MM.1S (cell line): Measurements from ENCODE around the gene C1orf232.

ENCODE experiments used
- DNase-seq: peaks from one replicate; pipeline ENCODE4 v3.0.0-alpha.2; 2015
- H2AFZ ChIP-seq: fragments of 300-600 bp; sonication (generic); 2 replicates; pipeline ENCODE4 v1.6.0; 2016; ENCODE audit warnings: antibody characterized with exemption, low read length
- H3F3A ChIP-seq: fragments of 300-600 bp; sonication (generic); 2 replicates; pipeline ENCODE4 v1.6.1; 2016; ENCODE audit warnings: mild to moderate bottlenecking, antibody characterized with exemption, low read length, moderate library complexity, mixed read lengths; ENCODE audit not compliant: insufficient read depth
- H3K27ac ChIP-seq: fragments of 300-600 bp; sonication (generic); 2 replicates; pipeline ENCODE4 v1.5.1; 2016; ENCODE audit warnings: mild to moderate bottlenecking, low read length
- H3K27me3 ChIP-seq: fragments of 300-600 bp; sonication (generic); replicated peaks from 2 replicates; pipeline ENCODE4 v1.6.0; 2016; ENCODE audit warnings: low read length; ENCODE audit not compliant: insufficient read depth
- H3K36me3 ChIP-seq: fragments of 300-600 bp; sonication (generic); replicated peaks from 2 replicates; pipeline ENCODE4 v1.6.1; 2016; ENCODE audit warnings: mild to moderate bottlenecking, low read length, mixed read lengths; ENCODE audit not compliant: insufficient read depth
- H3K4me1 ChIP-seq: fragments of 300-600 bp; sonication (generic); 2 replicates; pipeline ENCODE4 v1.6.1; 2016; ENCODE audit warnings: low read length, mixed read lengths
- H3K4me2 ChIP-seq: fragments of 300-600 bp; sonication (generic); 2 replicates; pipeline ENCODE4 v1.6.0; 2016; ENCODE audit warnings: low read depth, low read length
- H3K4me3 ChIP-seq: fragments of 300-600 bp; sonication (generic); 2 replicates; pipeline ENCODE4 v1.5.1; 2016; ENCODE audit warnings: low read length, mixed read lengths
- H3K79me2 ChIP-seq: fragments of 300-600 bp; sonication (generic); 2 replicates; pipeline ENCODE4 v1.6.1; 2016; ENCODE audit warnings: mixed run types, low read length, mixed read lengths
- H3K9ac ChIP-seq: fragments of 300-600 bp; sonication (generic); 2 replicates; pipeline ENCODE4 v1.6.1; 2016; ENCODE audit warnings: low read length, mixed read lengths
- H3K9me2 ChIP-seq: fragments of 300-600 bp; sonication (generic); replicated peaks from 2 replicates; pipeline ENCODE4 v1.6.1; 2016; ENCODE audit warnings: mild to moderate bottlenecking, low read length, mixed read lengths; ENCODE audit not compliant: insufficient read depth
- H3K9me3 ChIP-seq: fragments of 300-600 bp; sonication (generic); replicated peaks from 2 replicates; pipeline ENCODE4 v1.6.1; 2016; ENCODE audit warnings: mild to moderate bottlenecking, low read length, mixed read lengths; ENCODE audit not compliant: insufficient read depth
- H4K20me1 ChIP-seq: fragments of 300-600 bp; sonication (generic); 2 replicates; pipeline ENCODE4 v1.6.1; 2016; ENCODE audit warnings: mild to moderate bottlenecking, low read length, moderate library complexity, mixed read lengths; ENCODE audit not compliant: insufficient read depth
- CTCF ChIP-seq: fragments of 300-600 bp; sonication (generic); IDR thresholded peaks from 2 replicates; pipeline ENCODE4 v1.5.1; 2016; ENCODE audit warnings: antibody characterized with exemption, low read length, mixed read lengths
- EZH2 ChIP-seq: fragments of 300-600 bp; sonication (generic); optimal IDR thresholded peaks from 2 replicates; pipeline ENCODE3; 2017; ENCODE audit warnings: low read depth, mild to moderate bottlenecking, antibody characterized with exemption, low read length, mixed read lengths
- EZH2phosphoT487 ChIP-seq: fragments of 300-600 bp; sonication (generic); IDR thresholded peaks from 2 replicates; pipeline ENCODE4 v1.6.1; 2018; ENCODE audit warnings: antibody characterized with exemption, low read length

The C1orf232 gene

GRCh38 chr1:26187882-26188281, 19.1 kb upstream of the C1orf232 start:
- Histone ChIP-seq H3K27me3 (no peaks in the 10 kb centered on the region), H3K36me3 (no peaks in the 10 kb centered on the region), H3K4me2 (no peak overlapping the region), H4K20me1 (no peaks in the 10 kb centered on the region), H3K9ac (no peak overlapping the region), H3K9me2 (no peaks in the 10 kb centered on the region), H3K4me1 (no peaks in the 10 kb centered on the region; the same call in 1 of the 2 replicates), H3K79me2 (no peaks in the 10 kb centered on the region), H3K27ac (no peak overlapping the region), H3F3A (no peaks in the 10 kb centered on the region), H3K9me3 (no peaks in the 10 kb centered on the region), H2AFZ (no peak overlapping the region), H3K4me3 (no peak overlapping the region)
- TF ChIP-seq EZH2 (no peak), CTCF (no peak), EZH2phosphoT487 (no peak)
- DNase-seq: no peak

GRCh38 chr1:26184883-26185282, 16.1 kb upstream of the C1orf232 start:
- H3K27ac ChIP-seq: no peak overlapping the region
- H3K4me2 ChIP-seq: no peak overlapping the region
- no peak overlapping the region for H3K4me3 ChIP-seq
- TF ChIP-seq EZH2phosphoT487: no peak
- H3K4me1 ChIP-seq: peaks cover 8% of the 10 kb centered on the region
- H3K36me3 ChIP-seq: no peaks in the 10 kb centered on the region
- H4K20me1 ChIP-seq: no peaks in the 10 kb centered on the region
- H3F3A ChIP-seq: no peaks in the 10 kb centered on the region
- H3K9me3 ChIP-seq: no peaks in the 10 kb centered on the region
- no peak overlapping the region for H2AFZ ChIP-seq
- H3K27me3 ChIP-seq: no peaks in the 10 kb centered on the region
- H3K9ac ChIP-seq: no peak overlapping the region
- H3K79me2 ChIP-seq: no peaks in the 10 kb centered on the region
- no peak for DNase-seq
- no peaks in the 10 kb centered on the region for H3K9me2 ChIP-seq

- TF ChIP-seq EZH2phosphoT487 (no peak), CTCF (no peak), EZH2 (no peak)
- no peaks in the 10 kb centered on the region for H3K9me2 ChIP-seq
These were observed 15.3 kb upstream of the C1orf232 start for GRCh38 chr1:26184086-26184485.

GRCh38 chr1:26182383-26182696, 13.6 kb upstream of the C1orf232 start:
- Histone ChIP-seq H3K4me2 (no peak overlapping the region), H3K27me3 (no peaks in the 10 kb centered on the region), H3K79me2 (peaks cover 10% of the 10 kb centered on the region), H3K9me2 (no peaks in the 10 kb centered on the region), H3K36me3 (no peaks in the 10 kb centered on the region), H3K4me1 (peaks cover 14% of the 10 kb centered on the region), H2AFZ (no peak overlapping the region), H3K4me3 (no peak overlapping the region), H3K27ac (no peak overlapping the region), H3K9me3 (no peaks in the 10 kb centered on the region), H3F3A (no peaks in the 10 kb centered on the region), H3K9ac (no peak overlapping the region), H4K20me1 (no peaks in the 10 kb centered on the region)
- DNase-seq: no peak
- TF ChIP-seq CTCF (no peak), EZH2 (no peak), EZH2phosphoT487 (no peak)

More at GRCh38 chr1:26184086-26184485, 15.3 kb upstream of the C1orf232 start:
- Histone ChIP-seq H3K4me2 (no peak overlapping the region), H3F3A (no peaks in the 10 kb centered on the region), H2AFZ (no peak overlapping the region), H3K4me3 (no peak overlapping the region), H3K4me1 (peaks cover 14% of the 10 kb centered on the region), H3K9me3 (no peaks in the 10 kb centered on the region), H4K20me1 (no peaks in the 10 kb centered on the region), H3K36me3 (no peaks in the 10 kb centered on the region), H3K27me3 (no peaks in the 10 kb centered on the region), H3K27ac (no peak overlapping the region), H3K79me2 (no peaks in the 10 kb centered on the region), H3K9ac (no peak overlapping the region)
- no peak for DNase-seq
